AG09309 (cell line): ENCODE results near the gene ANTXRL.
"Not testable (repeated sequence)": the region's sequence is repeated elsewhere in the genome, so short reads cannot be mapped to it uniquely, and the experiment has no call there.

Source experiments
- DNase-seq: peaks from one replicate; pipeline ENCODE4 v3.0.0-alpha.2; 2010; ENCODE audit warnings: low read depth
- H3K4me3 ChIP-seq: 2 replicates; pipeline ENCODE4 v1.5.1; 2011; ENCODE audit warnings: mild to moderate bottlenecking, low read depth, low read length, moderate library complexity; ENCODE audit not compliant: control insufficient read depth
- CTCF ChIP-seq: IDR thresholded peaks from 2 replicates; pipeline ENCODE4 v1.5.1; 2011; ENCODE audit warnings: mild to moderate bottlenecking, low read depth, low read length, inconsistent platforms; ENCODE audit not compliant: insufficient read depth, control insufficient read depth; ENCODE audit errors: missing control alignments

Gene ANTXRL

GRCh38 chr10:46273506-46274477, 13.0 kb upstream of the ANTXRL start:
- no peak for TF ChIP-seq CTCF
- DNase-seq, result no peak
- no peak overlapping the region for H3K4me3 ChIP-seq

- no peak overlapping the region for H3K4me3 ChIP-seq
- DNase-seq, result no peak
- TF ChIP-seq CTCF, result no peak
Observed at GRCh38 chr10:46277840-46278239, 9.0 kb upstream of the ANTXRL start.

GRCh38 chr10:46282421-46282831, 4.4 kb upstream of the ANTXRL start:
- H3K4me3 ChIP-seq, result peak overlapping the region; percentile 35
- not testable (repeated sequence) for DNase-seq

- H3K4me3 ChIP-seq, result peak overlapping the region; percentile 35
- DNase-seq, result no peak
- no peak for TF ChIP-seq CTCF
Observed at GRCh38 chr10:46282842-46283574, 3.8 kb upstream of the ANTXRL start.

GRCh38 chr10:46283580-46284285, 3.1 kb upstream of the ANTXRL start:
- DNase-seq, result no peak
- TF ChIP-seq CTCF, result no peak
- no peak overlapping the region for H3K4me3 ChIP-seq

- H3K4me3 ChIP-seq, result peak overlapping the region; percentile 56
- DNase-seq, result no peak
- TF ChIP-seq CTCF, result no peak
Observed at GRCh38 chr10:46284286-46285229, 2.2 kb upstream of the ANTXRL start.
